Activated T-helper 1 cell treated with anti-CD3 and anti-CD28 coated beads, Interleukin-12 subunit alpha, Interleukin-12 subunit beta, Interleukin-2, Interleukin-4 antibody, amounts not matched to agents 30 ng/mL and 10 ng/mL and 1 ng/mL, durations not matched to agents 14 hours and 24 hours and 36 hours (primary cell): ENCODE data around the gene UBQLN1. TPM values are rescaled to one million over a fixed set of nuclear protein-coding genes. Genes with fewer than 3 reads are reported as not detected.
"Not testable (repeated sequence)": the region's sequence is repeated elsewhere in the genome, so short reads cannot be mapped to it uniquely, and the experiment has no call there.

Experiments used
- DNase-seq: peaks from one replicate; pipeline ENCODE4 v3.0.0; 2021; ENCODE audit warnings: low spot score
- H3K27ac Mint-ChIP-seq: one replicate; pipeline ENCODE4 v1.8.0; 2021; ENCODE audit warnings: mild to moderate bottlenecking, mixed read lengths
- H3K27me3 Mint-ChIP-seq: one replicate; pipeline ENCODE4 v1.8.0; 2022; ENCODE audit warnings: mild to moderate bottlenecking, moderate library complexity, mixed read lengths; ENCODE audit not compliant: insufficient read depth
- H3K36me3 Mint-ChIP-seq: one replicate; pipeline ENCODE4 v1.8.0; 2021; ENCODE audit warnings: low read depth, mixed read lengths
- H3K4me1 Mint-ChIP-seq: one replicate; pipeline ENCODE4 v1.8.0; 2021; ENCODE audit warnings: low read depth, mixed read lengths
- H3K4me3 Mint-ChIP-seq: one replicate; pipeline ENCODE4 v1.8.0; 2021; ENCODE audit warnings: mild to moderate bottlenecking, moderate library complexity, mixed read lengths
- H3K9me3 Mint-ChIP-seq: one replicate; pipeline ENCODE4 v1.8.0; 2021; ENCODE audit warnings: mixed read lengths
- intact Hi-C: fragments of 100-400 bp; cut with micrococcal nuclease; formaldehyde crosslinking; loops from one replicate; pipeline ENCODE4 v1.15.1; 2024
- total RNA-seq: library from RNA; stranded (reverse); gene quantifications from 2 replicates; pipeline ENCODE4 v1.2.3, GENCODE V29; 2022

The UBQLN1 gene
- total RNA-seq, 1 donor from 2014 or later = 142 TPM

GRCh38 chr9:83622939-83623678 lies 84.6 kb downstream of the UBQLN1 start, which contains the start of gene IDNK:
Gene IDNK (plus strand): TSS chr9:83623143. CDS start chr9:83623172, 29 bp downstream.
- peaks cover 7% of the 10 kb centered on the region for H3K36me3 Mint-ChIP-seq
- peaks cover 10% of the 10 kb centered on the region for H3K27me3 Mint-ChIP-seq
- peak within 1 kb of the TSS; percentile 91 for H3K4me3 Mint-ChIP-seq
- peak; percentile 60 for DNase-seq
- peak within 1 kb of the TSS; percentile 97 for H3K27ac Mint-ChIP-seq
- no peaks in the 10 kb centered on the region for H3K9me3 Mint-ChIP-seq
- peaks cover 44% of the 10 kb centered on the region for H3K4me1 Mint-ChIP-seq
- intact Hi-C loops = loop anchor here (1.0 to 5.0 kb wide), 6 partner anchors 85 to 674 kb away; partner anchors contain the start of genes GKAP1, HNRNPK, KIF27 and RMI1

- intact Hi-C loops = loop anchor here (1.0 to 5.0 kb wide), 4 partner anchors 194 to 675 kb away; partner anchors contain the start of genes GKAP1, HNRNPK, KIF27 and RMI1
- H3K4me1 Mint-ChIP-seq = peaks cover 44% of the 10 kb centered on the region
- H3K27me3 Mint-ChIP-seq = peaks cover 10% of the 10 kb centered on the region
- no peaks in the 10 kb centered on the region for H3K9me3 Mint-ChIP-seq
- no peak for DNase-seq
- H3K27ac Mint-ChIP-seq = peak overlapping the region; percentile 97
- peak overlapping the region; percentile 91 for H3K4me3 Mint-ChIP-seq
- H3K36me3 Mint-ChIP-seq = peaks cover 7% of the 10 kb centered on the region
Observed at GRCh38 chr9:83622433-83622938, 85.3 kb downstream of the UBQLN1 start.

- Mint-ChIP-seq H3K4me1 (peaks cover 42% of the 10 kb centered on the region), H3K4me3 (peak overlapping the region; percentile 45), H3K36me3 (peaks cover 7% of the 10 kb centered on the region), H3K9me3 (no peaks in the 10 kb centered on the region), H3K27me3 (peaks cover 13% of the 10 kb centered on the region), H3K27ac (no peak overlapping the region)
- peak; percentile 27 for DNase-seq
- intact Hi-C loops = loop anchor here (1.0 to 5.0 kb wide), 3 partner anchors 28 to 676 kb away; no protein-coding TSS in a partner anchor
Observed at GRCh38 chr9:83620841-83621636, 86.7 kb downstream of the UBQLN1 start.

GRCh38 chr9:83617299-83617698 lies 90.5 kb downstream of the UBQLN1 start:
- no peak overlapping the region for H3K27ac Mint-ChIP-seq
- no peaks in the 10 kb centered on the region for H3K36me3 Mint-ChIP-seq
- no peak overlapping the region for H3K4me3 Mint-ChIP-seq
- no peaks in the 10 kb centered on the region for H3K9me3 Mint-ChIP-seq
- H3K27me3 Mint-ChIP-seq = peaks cover 18% of the 10 kb centered on the region
- intact Hi-C loops = no loop called here
- no peak for DNase-seq
- H3K4me1 Mint-ChIP-seq = peaks cover 14% of the 10 kb centered on the region

GRCh38 chr9:83613298-83613697 lies 94.5 kb downstream of the UBQLN1 start:
- H3K4me3 Mint-ChIP-seq, H3K36me3 Mint-ChIP-seq, H3K9me3 Mint-ChIP-seq, intact Hi-C loops, H3K4me1 Mint-ChIP-seq, H3K27ac Mint-ChIP-seq, DNase-seq: not testable (repeated sequence)
- H3K27me3 Mint-ChIP-seq = peaks cover 11% of the 10 kb centered on the region

Other genes with a start within 250 kb of the UBQLN1 start
- gene FRMD3, start 169.6 kb downstream of the UBQLN1 start, total RNA-seq = 0.34 and 0.37 TPM in 2 replicates
- 4.5 and 6.3 TPM in 2 replicates for gene IDNK, start 84.8 kb downstream of the UBQLN1 start, total RNA-seq
- gene GKAP1, start 109.8 kb upstream of the UBQLN1 start, total RNA-seq = 1.5 TPM in 2 replicates
- 2.9 TPM in 2 replicates for gene KIF27, start 213.5 kb upstream of the UBQLN1 start, total RNA-seq